Astrocyte (in vitro differentiated cells and primary cell): ENCODE results near the gene PRDM11.

Experiments
- CTCF ChIP-seq: IDR thresholded peaks from 2 replicates; pipeline ENCODE4 v1.5.1; 2011; ENCODE audit warnings: low read depth, mild to moderate bottlenecking, inconsistent platforms, low read length, moderate library complexity; ENCODE audit not compliant: insufficient read depth
- EZH2 ChIP-seq: IDR thresholded peaks from 2 replicates; pipeline ENCODE4 v1.6.1; 2012; ENCODE audit warnings: mild to moderate bottlenecking, low read length, inconsistent platforms; ENCODE audit not compliant: insufficient read depth

- no peak for TF ChIP-seq CTCF
- TF ChIP-seq EZH2, result no peak
These were observed 35.6 kb downstream of the PRDM11 start for GRCh38 chr11:45181889-45182550.
